NCI-H1930 (cell line): ENCODE data around the gene TMEM37.

Source experiments
- DNase-seq, 2 experiments: peaks; one replicate each; lab custom pipeline; 2025; lab: John Stamatoyannopoulos, UW

The TMEM37 gene

GRCh38 chr2:119478978-119479295, 47.3 kb downstream of the TMEM37 start:
- DNase-seq = no peak

- no peak for DNase-seq
Measured at GRCh38 chr2:119480184-119480583, 48.5 kb downstream of the TMEM37 start.

- DNase-seq = no peak
Measured at GRCh38 chr2:119480718-119481142, 49.1 kb downstream of the TMEM37 start.

- no peak for DNase-seq
Measured at GRCh38 chr2:119481501-119482455, 50.1 kb downstream of the TMEM37 start.

GRCh38 chr2:119482481-119483394, 51.1 kb downstream of the TMEM37 start:
- DNase-seq = no peak

GRCh38 chr2:119483395-119483753, 51.7 kb downstream of the TMEM37 start:
- no peak for DNase-seq

- DNase-seq = no peak
Measured at GRCh38 chr2:119483896-119484718, 52.5 kb downstream of the TMEM37 start.

- DNase-seq = no peak
Measured at GRCh38 chr2:119484834-119485233, 53.2 kb downstream of the TMEM37 start.

- DNase-seq = no peak
Measured at GRCh38 chr2:119485336-119486110, 53.9 kb downstream of the TMEM37 start.

- no peak for DNase-seq
Measured at GRCh38 chr2:119486196-119486827, 54.7 kb downstream of the TMEM37 start.

- no peak for DNase-seq
Measured at GRCh38 chr2:119486886-119487285, 55.2 kb downstream of the TMEM37 start.

GRCh38 chr2:119487434-119488244, 56.0 kb downstream of the TMEM37 start:
- no peak for DNase-seq
